ENCODE data around the gene CCSAP.

DNA sequence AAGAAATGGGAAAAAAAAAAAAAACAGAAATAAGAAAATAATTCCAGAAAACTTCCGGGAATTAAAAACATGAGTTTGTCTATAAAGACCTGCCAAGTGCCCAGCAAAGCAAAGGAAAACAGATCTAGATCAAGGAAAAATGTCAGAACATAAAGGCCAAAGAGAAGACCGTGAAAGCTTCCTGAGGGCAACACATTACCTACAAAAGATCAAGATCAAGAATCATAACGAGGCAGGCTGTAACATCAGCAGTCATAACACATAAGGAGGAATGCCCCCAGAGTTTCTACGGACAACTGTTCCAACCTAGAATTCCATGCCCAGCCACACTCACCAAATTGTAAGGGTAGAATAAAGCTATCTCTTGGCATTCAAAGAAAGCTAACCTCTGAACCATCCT lies 3.8 kb downstream of the CCSAP start:
- TF ChIP-seq TEAD4 (CRISPR knock-in tag; IDR thresholded peaks at IDR 0.05) (no peak), ZNF121 (CRISPR knock-in tag; IDR thresholded peaks at IDR 0.05) (no peak), CREB1 (CRISPR knock-in tag; IDR thresholded peaks at IDR 0.05) (no peak), NFATC4 (CRISPR knock-in tag; IDR thresholded peaks at IDR 0.05) (no peak), SMAD4 (CRISPR knock-in tag; IDR thresholded peaks at IDR 0.05) (no peak), TCF7 (CRISPR knock-in tag; IDR thresholded peaks at IDR 0.05; ENCODE audit: low read depth) (no peak), NR3C1 (CRISPR knock-in tag; conservative IDR thresholded peaks at IDR 0.05; ENCODE audit: low read depth) (no peak)
- TF ChIP-seq, protein P1, sequence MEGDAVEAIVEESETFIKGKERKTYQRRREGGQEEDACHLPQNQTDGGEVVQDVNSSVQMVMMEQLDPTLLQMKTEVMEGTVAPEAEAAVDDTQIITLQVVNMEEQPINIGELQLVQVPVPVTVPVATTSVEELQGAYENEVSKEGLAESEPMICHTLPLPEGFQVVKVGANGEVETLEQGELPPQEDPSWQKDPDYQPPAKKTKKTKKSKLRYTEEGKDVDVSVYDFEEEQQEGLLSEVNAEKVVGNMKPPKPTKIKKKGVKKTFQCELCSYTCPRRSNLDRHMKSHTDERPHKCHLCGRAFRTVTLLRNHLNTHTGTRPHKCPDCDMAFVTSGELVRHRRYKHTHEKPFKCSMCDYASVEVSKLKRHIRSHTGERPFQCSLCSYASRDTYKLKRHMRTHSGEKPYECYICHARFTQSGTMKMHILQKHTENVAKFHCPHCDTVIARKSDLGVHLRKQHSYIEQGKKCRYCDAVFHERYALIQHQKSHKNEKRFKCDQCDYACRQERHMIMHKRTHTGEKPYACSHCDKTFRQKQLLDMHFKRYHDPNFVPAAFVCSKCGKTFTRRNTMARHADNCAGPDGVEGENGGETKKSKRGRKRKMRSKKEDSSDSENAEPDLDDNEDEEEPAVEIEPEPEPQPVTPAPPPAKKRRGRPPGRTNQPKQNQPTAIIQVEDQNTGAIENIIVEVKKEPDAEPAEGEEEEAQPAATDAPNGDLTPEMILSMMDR (IDR thresholded peaks at IDR 0.05): no peak
- TF ChIP-seq, protein P2, sequence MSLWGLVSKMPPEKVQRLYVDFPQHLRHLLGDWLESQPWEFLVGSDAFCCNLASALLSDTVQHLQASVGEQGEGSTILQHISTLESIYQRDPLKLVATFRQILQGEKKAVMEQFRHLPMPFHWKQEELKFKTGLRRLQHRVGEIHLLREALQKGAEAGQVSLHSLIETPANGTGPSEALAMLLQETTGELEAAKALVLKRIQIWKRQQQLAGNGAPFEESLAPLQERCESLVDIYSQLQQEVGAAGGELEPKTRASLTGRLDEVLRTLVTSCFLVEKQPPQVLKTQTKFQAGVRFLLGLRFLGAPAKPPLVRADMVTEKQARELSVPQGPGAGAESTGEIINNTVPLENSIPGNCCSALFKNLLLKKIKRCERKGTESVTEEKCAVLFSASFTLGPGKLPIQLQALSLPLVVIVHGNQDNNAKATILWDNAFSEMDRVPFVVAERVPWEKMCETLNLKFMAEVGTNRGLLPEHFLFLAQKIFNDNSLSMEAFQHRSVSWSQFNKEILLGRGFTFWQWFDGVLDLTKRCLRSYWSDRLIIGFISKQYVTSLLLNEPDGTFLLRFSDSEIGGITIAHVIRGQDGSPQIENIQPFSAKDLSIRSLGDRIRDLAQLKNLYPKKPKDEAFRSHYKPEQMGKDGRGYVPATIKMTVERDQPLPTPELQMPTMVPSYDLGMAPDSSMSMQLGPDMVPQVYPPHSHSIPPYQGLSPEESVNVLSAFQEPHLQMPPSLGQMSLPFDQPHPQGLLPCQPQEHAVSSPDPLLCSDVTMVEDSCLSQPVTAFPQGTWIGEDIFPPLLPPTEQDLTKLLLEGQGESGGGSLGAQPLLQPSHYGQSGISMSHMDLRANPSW (CRISPR knock-in tag; conservative IDR thresholded peaks at IDR 0.05; ENCODE audit: low read depth): no peak
- TF ChIP-seq, protein P3, sequence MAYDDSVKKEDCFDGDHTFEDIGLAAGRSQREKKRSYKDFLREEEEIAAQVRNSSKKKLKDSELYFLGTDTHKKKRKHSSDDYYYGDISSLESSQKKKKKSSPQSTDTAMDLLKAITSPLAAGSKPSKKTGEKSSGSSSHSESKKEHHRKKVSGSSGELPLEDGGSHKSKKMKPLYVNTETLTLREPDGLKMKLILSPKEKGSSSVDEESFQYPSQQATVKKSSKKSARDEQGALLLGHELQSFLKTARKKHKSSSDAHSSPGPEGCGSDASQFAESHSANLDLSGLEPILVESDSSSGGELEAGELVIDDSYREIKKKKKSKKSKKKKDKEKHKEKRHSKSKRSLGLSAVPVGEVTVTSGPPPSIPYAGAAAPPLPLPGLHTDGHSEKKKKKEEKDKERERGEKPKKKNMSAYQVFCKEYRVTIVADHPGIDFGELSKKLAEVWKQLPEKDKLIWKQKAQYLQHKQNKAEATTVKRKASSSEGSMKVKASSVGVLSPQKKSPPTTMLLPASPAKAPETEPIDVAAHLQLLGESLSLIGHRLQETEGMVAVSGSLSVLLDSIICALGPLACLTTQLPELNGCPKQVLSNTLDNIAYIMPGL (CRISPR knock-in tag; IDR thresholded peaks at IDR 0.05): no peak
- TF ChIP-seq, protein P4, sequence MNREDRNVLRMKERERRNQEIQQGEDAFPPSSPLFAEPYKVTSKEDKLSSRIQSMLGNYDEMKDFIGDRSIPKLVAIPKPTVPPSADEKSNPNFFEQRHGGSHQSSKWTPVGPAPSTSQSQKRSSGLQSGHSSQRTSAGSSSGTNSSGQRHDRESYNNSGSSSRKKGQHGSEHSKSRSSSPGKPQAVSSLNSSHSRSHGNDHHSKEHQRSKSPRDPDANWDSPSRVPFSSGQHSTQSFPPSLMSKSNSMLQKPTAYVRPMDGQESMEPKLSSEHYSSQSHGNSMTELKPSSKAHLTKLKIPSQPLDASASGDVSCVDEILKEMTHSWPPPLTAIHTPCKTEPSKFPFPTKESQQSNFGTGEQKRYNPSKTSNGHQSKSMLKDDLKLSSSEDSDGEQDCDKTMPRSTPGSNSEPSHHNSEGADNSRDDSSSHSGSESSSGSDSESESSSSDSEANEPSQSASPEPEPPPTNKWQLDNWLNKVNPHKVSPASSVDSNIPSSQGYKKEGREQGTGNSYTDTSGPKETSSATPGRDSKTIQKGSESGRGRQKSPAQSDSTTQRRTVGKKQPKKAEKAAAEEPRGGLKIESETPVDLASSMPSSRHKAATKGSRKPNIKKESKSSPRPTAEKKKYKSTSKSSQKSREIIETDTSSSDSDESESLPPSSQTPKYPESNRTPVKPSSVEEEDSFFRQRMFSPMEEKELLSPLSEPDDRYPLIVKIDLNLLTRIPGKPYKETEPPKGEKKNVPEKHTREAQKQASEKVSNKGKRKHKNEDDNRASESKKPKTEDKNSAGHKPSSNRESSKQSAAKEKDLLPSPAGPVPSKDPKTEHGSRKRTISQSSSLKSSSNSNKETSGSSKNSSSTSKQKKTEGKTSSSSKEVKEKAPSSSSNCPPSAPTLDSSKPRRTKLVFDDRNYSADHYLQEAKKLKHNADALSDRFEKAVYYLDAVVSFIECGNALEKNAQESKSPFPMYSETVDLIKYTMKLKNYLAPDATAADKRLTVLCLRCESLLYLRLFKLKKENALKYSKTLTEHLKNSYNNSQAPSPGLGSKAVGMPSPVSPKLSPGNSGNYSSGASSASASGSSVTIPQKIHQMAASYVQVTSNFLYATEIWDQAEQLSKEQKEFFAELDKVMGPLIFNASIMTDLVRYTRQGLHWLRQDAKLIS (CRISPR knock-in tag; IDR thresholded peaks at IDR 0.05; ENCODE audit: borderline replicate concordance): no peak
